WTC11 (cell line): ENCODE results near the gene PLPPR3. TPM values are rescaled to one million over a fixed set of nuclear protein-coding genes. Genes with fewer than 3 reads are reported as not detected.

ENCODE experiments used
- ATAC-seq: fragments of 200-7000 bp; cut with Tn5 transposase; 2 replicates; pipeline ENCODE4 v1.10.0; 2021; ENCODE audit warnings: mild to moderate bottlenecking, moderate library complexity
- CTCF ChIA-PET: fragments of 300-600 bp; sonication (Branson Sonifier 250); formaldehyde crosslinking; loops from one replicate; lab custom pipeline; 2021; ENCODE audit warnings: antibody characterized with exemption; lab: Charles Lee
- POLR2A ChIA-PET: fragments of 350-600 bp; sonication (Branson Sonifier 250); formaldehyde crosslinking; loops from one replicate; lab custom pipeline; 2021; ENCODE audit warnings: antibody characterized with exemption; lab: Charles Lee
- DNase-seq: peaks from one replicate; pipeline ENCODE4 v3.0.0; 2021; ENCODE audit warnings: low spot score
- H3K27ac Mint-ChIP-seq: 2 replicates; pipeline ENCODE4 v1.8.0; 2021; ENCODE audit warnings: mixed read lengths
- H3K27me3 Mint-ChIP-seq: 2 replicates; pipeline ENCODE4 v1.8.0; 2021; ENCODE audit warnings: low read depth, mild to moderate bottlenecking, moderate library complexity, mixed read lengths
- H3K36me3 Mint-ChIP-seq: 2 replicates; pipeline ENCODE4 v1.8.0; 2021; ENCODE audit warnings: mixed read lengths
- H3K4me1 Mint-ChIP-seq: 2 replicates; pipeline ENCODE4 v1.8.0; 2022; ENCODE audit warnings: mixed read lengths
- H3K4me3 Mint-ChIP-seq: 2 replicates; pipeline ENCODE4 v1.8.0; 2021; ENCODE audit warnings: mild to moderate bottlenecking, moderate library complexity, mixed read lengths
- H3K9me3 Mint-ChIP-seq: 2 replicates; pipeline ENCODE4 v1.8.0; 2021; ENCODE audit warnings: mixed read lengths
- CBFB ChIP-seq: sonication (generic); formaldehyde crosslinking; IDR thresholded peaks from 2 replicates; pipeline ENCODE4 v1.8.1; 2022; ENCODE audit warnings: mild to moderate bottlenecking, low read depth, missing genetic modification reagents
- FOXK1 ChIP-seq: sonication (generic); formaldehyde crosslinking; IDR thresholded peaks from 2 replicates; pipeline ENCODE4 v1.8.0; 2022; ENCODE audit warnings: mild to moderate bottlenecking, moderate library complexity, missing genetic modification reagents
- JAZF1 ChIP-seq: fragments of 250-450 bp; sonication (Bioruptor Pico); IDR thresholded peaks from 2 replicates; pipeline ENCODE4 v1.9.0; 2021; ENCODE audit warnings: moderate library complexity, mild to moderate bottlenecking, inconsistent platforms
- MXD4 ChIP-seq: fragments of 250-450 bp; sonication (Bioruptor Pico); IDR thresholded peaks from 2 replicates; pipeline ENCODE4 v1.8.0; 2021; ENCODE audit warnings: mild to moderate bottlenecking, moderate library complexity, borderline replicate concordance
- NFATC4 ChIP-seq: fragments of 250-450 bp; sonication (Bioruptor Pico); IDR thresholded peaks from 2 replicates; pipeline ENCODE4 v1.9.0; 2021; ENCODE audit warnings: mild to moderate bottlenecking
- NR1H2 ChIP-seq: sonication (generic); formaldehyde crosslinking; IDR thresholded peaks from 2 replicates; pipeline ENCODE4 v1.9.0; 2021; ENCODE audit warnings: mild to moderate bottlenecking, moderate library complexity, missing genetic modification reagents
- PRRX2 ChIP-seq: fragments of 250-450 bp; sonication (Bioruptor Pico); IDR thresholded peaks from 2 replicates; pipeline ENCODE4 v1.8.0; 2021; ENCODE audit warnings: mild to moderate bottlenecking
- RORB ChIP-seq: fragments of 250-450 bp; sonication (Bioruptor Pico); IDR thresholded peaks from 2 replicates; pipeline ENCODE4 v1.9.0; 2021; ENCODE audit warnings: mild to moderate bottlenecking
- total RNA-seq: library from RNA; stranded (reverse); gene quantifications from 3 replicates; pipeline ENCODE4 v1.2.3, GENCODE V29; 2021
- TF ChIP-seq, protein P1 (sequence below): sonication (generic); formaldehyde crosslinking; IDR thresholded peaks from 2 replicates; pipeline ENCODE4 v1.8.1; 2022; ENCODE audit warnings: low read depth, mild to moderate bottlenecking, moderate library complexity, missing genetic modification reagents, borderline replicate concordance
- TF ChIP-seq, protein P2 (sequence below): sonication (generic); formaldehyde crosslinking; IDR thresholded peaks from 2 replicates; pipeline ENCODE4 v1.8.0; 2022; ENCODE audit warnings: mild to moderate bottlenecking, missing genetic modification reagents
- TF ChIP-seq, protein P3 (sequence below): fragments of 250-450 bp; sonication (Bioruptor Pico); IDR thresholded peaks from 2 replicates; pipeline ENCODE4 v1.9.0; 2021; ENCODE audit warnings: moderate library complexity, mild to moderate bottlenecking, inconsistent platforms, borderline replicate concordance
- TF ChIP-seq, protein P4 (sequence below): fragments of 200-600 bp; IDR thresholded peaks from 2 replicates; pipeline ENCODE4 v1.8.0; 2022; ENCODE audit warnings: antibody characterized with exemption
- TF ChIP-seq, protein P5 (sequence below): sonication (generic); formaldehyde crosslinking; IDR thresholded peaks from 2 replicates; pipeline ENCODE4 v1.8.1; 2022; ENCODE audit warnings: missing genetic modification reagents, borderline replicate concordance
- TF ChIP-seq, protein P6 (sequence below): sonication (generic); formaldehyde crosslinking; IDR thresholded peaks from 2 replicates; pipeline ENCODE4 v1.8.0; 2022; ENCODE audit warnings: mild to moderate bottlenecking, missing genetic modification reagents
- TF ChIP-seq, protein P7 (sequence below): sonication (generic); formaldehyde crosslinking; IDR thresholded peaks from 2 replicates; pipeline ENCODE4 v1.8.1; 2023; ENCODE audit warnings: mild to moderate bottlenecking, missing genetic modification reagents, moderate library complexity

Gene PLPPR3
- total RNA-seq, 1 experiment from 2014 or later = 60.6 TPM

DNA sequence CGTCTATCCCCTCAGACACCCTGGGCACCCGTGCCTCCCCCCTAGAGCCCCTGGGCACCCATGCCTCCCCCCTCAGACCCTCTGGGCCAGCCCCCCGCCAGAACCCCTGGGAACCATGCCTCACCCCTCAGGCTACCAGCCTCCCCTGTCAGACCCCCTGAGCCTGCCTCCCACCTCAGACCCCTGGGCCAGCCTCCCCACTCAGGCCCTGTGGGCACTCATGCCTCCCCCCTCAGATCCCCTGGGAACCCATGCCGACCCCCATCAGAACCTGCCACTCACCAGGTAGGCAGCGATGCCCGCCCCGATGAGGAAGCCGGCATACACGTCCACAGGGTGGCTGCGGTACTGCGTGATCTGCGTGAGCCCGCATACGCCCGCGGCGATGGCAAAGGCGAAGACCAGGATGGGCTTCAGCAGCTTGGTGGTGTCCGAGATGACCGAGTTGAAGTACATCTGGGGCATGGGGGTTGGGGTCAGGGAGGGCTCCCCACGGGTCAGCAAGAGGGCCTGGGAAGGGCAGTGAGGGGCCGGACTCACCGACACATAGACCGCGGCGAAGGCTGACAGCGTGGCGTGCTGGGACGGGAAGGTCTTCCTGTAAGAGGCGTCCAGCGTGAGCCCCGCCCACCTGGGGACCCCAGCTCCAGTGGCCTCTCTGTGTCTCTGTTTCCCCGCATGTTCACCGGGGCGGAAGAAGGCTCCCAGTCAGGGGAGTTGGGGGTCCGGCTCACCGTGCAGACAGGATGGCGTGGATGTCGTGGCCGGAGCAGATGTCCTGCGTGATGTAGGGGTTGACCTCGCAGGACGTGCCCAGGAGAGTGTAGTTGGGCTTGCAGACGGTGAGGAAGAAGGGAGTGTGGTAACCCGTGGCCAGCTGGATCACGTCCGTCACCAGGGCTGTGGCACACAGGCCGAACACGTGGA lies 7.3 kb downstream of the PLPPR3 start:
- H3K9me3 Mint-ChIP-seq = peaks cover 5% of the 10 kb centered on the region
- no peak for DNase-seq
- TF ChIP-seq RORB (CRISPR knock-in tag) (no peak), MXD4 (CRISPR knock-in tag) (no peak), NFATC4 (CRISPR knock-in tag) (peak; percentile 17; the same call in 1 of the 2 replicates)
- TF ChIP-seq, all 79 proteins: peak for 1
- peaks cover 30% of the 10 kb centered on the region for H3K36me3 Mint-ChIP-seq
- peak overlapping the region; percentile 53; the same call in 1 of the 2 replicates for H3K27ac Mint-ChIP-seq
- no peak overlapping the region for H3K4me3 Mint-ChIP-seq
- H3K4me1 Mint-ChIP-seq = no peaks in the 10 kb centered on the region
- CTCF ChIA-PET = interaction anchor here (0.6 to 1.2 kb wide), 2 partner anchors 14 to 42 kb away, joined by 3 to 4 read pairs; no protein-coding TSS in a partner anchor
- POLR2A ChIA-PET = interaction anchor here (0.9 to 1.5 kb wide), 3 partner anchors 14 to 25 kb away, joined by 3 to 4 read pairs (median 3); no protein-coding TSS in a partner anchor
- no peaks in the 10 kb centered on the region for H3K27me3 Mint-ChIP-seq
- ATAC-seq = 0 out of 2 replicates have a peak, but pooled peaks have one; percentile 1

DNA sequence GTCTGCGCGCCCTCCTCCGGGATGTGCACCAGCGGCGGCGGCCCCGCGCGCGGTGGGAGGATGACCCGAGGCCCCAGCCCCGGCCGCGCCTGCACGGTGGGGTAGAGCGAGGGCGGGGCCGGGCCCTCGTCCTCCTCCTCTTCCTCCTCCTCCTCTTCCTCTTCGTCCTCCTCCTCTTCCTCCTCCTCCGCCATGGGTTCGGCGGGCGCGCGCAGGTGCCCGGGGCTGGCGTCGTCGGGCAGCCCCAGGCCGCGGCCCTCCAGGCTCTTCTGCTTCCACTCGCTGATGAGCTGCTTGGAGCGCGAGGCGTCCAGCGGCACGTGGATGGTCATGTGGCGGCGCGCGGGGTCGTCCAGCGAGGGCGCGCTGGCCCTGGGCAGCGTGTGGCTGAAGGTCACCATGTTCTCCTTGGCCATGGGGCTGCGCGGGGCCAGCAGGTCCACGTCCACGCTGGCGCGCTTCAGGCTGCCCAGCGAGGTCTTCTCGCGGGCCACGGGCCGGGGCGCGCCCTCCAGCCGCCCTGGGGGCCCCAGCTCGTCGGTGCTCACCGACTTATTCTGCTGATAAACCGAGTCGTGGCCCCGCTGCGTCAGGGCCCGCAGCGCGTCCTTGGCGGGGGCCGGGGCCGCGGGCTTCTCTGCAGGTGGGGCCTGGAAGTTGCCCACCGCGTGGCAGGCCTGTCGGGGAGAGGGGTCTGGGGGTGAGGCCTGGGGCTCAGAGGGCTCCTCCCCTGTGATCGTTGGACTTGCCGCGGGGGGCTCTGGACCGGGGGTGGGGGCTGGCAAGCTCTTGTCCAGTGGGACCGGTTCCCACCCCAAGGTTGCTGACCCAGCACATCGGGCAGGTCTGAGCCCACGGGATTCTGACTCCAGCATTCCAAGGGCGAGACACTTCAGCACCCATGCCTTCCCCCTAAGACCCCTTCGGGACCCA lies 8.3 kb downstream of the PLPPR3 start:
- Mint-ChIP-seq H3K9me3 (peaks cover 5% of the 10 kb centered on the region), H3K4me1 (no peaks in the 10 kb centered on the region), H3K36me3 (peaks cover 32% of the 10 kb centered on the region), H3K27ac (no peak overlapping the region), H3K27me3 (no peaks in the 10 kb centered on the region), H3K4me3 (no peak overlapping the region)
- peak; percentile 6 for ATAC-seq
- ChIA-PET POLR2A (interaction anchor here (0.8 to 1.5 kb wide), 3 partner anchors 9 to 14 kb away, joined by 4 read pairs; no protein-coding TSS in a partner anchor), CTCF (no interaction called here)
- no peak for DNase-seq
- TF ChIP-seq JAZF1 (CRISPR knock-in tag) (no peak), FOXK1 (CRISPR knock-in tag) (no peak), NR1H2 (CRISPR knock-in tag) (no peak), PRRX2 (CRISPR knock-in tag) (no peak), CBFB (CRISPR knock-in tag) (no peak)
- TF ChIP-seq, protein P1, sequence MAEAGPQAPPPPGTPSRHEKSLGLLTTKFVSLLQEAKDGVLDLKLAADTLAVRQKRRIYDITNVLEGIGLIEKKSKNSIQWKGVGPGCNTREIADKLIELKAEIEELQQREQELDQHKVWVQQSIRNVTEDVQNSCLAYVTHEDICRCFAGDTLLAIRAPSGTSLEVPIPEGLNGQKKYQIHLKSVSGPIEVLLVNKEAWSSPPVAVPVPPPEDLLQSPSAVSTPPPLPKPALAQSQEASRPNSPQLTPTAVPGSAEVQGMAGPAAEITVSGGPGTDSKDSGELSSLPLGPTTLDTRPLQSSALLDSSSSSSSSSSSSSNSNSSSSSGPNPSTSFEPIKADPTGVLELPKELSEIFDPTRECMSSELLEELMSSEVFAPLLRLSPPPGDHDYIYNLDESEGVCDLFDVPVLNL = no peak
- TF ChIP-seq, protein P2, sequence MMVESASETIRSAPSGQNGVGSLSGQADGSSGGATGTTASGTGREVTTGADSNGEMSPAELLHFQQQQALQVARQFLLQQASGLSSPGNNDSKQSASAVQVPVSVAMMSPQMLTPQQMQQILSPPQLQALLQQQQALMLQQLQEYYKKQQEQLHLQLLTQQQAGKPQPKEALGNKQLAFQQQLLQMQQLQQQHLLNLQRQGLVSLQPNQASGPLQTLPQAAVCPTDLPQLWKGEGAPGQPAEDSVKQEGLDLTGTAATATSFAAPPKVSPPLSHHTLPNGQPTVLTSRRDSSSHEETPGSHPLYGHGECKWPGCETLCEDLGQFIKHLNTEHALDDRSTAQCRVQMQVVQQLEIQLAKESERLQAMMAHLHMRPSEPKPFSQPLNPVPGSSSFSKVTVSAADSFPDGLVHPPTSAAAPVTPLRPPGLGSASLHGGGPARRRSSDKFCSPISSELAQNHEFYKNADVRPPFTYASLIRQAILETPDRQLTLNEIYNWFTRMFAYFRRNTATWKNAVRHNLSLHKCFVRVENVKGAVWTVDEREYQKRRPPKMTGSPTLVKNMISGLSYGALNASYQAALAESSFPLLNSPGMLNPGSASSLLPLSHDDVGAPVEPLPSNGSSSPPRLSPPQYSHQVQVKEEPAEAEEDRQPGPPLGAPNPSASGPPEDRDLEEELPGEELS = no peak
- TF ChIP-seq, protein P3, sequence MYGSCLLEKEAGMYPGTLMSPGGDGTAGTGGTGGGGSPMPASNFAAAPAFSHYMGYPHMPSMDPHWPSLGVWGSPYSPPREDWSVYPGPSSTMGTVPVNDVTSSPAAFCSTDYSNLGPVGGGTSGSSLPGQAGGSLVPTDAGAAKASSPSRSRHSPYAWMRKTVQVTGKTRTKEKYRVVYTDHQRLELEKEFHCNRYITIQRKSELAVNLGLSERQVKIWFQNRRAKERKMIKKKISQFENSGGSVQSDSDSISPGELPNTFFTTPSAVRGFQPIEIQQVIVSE (CRISPR knock-in tag) = no peak
- TF ChIP-seq, protein P4, sequence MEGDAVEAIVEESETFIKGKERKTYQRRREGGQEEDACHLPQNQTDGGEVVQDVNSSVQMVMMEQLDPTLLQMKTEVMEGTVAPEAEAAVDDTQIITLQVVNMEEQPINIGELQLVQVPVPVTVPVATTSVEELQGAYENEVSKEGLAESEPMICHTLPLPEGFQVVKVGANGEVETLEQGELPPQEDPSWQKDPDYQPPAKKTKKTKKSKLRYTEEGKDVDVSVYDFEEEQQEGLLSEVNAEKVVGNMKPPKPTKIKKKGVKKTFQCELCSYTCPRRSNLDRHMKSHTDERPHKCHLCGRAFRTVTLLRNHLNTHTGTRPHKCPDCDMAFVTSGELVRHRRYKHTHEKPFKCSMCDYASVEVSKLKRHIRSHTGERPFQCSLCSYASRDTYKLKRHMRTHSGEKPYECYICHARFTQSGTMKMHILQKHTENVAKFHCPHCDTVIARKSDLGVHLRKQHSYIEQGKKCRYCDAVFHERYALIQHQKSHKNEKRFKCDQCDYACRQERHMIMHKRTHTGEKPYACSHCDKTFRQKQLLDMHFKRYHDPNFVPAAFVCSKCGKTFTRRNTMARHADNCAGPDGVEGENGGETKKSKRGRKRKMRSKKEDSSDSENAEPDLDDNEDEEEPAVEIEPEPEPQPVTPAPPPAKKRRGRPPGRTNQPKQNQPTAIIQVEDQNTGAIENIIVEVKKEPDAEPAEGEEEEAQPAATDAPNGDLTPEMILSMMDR = no peak
- TF ChIP-seq, protein P5, sequence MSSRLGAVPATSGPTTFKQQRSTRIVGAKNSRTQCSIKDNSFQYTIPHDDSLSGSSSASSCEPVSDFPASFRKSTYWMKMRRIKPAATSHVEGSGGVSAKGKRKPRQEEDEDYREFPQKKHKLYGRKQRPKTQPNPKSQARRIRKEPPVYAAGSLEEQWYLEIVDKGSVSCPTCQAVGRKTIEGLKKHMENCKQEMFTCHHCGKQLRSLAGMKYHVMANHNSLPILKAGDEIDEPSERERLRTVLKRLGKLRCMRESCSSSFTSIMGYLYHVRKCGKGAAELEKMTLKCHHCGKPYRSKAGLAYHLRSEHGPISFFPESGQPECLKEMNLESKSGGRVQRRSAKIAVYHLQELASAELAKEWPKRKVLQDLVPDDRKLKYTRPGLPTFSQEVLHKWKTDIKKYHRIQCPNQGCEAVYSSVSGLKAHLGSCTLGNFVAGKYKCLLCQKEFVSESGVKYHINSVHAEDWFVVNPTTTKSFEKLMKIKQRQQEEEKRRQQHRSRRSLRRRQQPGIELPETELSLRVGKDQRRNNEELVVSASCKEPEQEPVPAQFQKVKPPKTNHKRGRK (CRISPR knock-in tag) = no peak
- TF ChIP-seq, protein P6, sequence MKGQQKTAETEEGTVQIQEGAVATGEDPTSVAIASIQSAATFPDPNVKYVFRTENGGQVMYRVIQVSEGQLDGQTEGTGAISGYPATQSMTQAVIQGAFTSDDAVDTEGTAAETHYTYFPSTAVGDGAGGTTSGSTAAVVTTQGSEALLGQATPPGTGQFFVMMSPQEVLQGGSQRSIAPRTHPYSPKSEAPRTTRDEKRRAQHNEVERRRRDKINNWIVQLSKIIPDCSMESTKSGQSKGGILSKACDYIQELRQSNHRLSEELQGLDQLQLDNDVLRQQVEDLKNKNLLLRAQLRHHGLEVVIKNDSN (CRISPR knock-in tag) = no peak
- TF ChIP-seq, protein P7, sequence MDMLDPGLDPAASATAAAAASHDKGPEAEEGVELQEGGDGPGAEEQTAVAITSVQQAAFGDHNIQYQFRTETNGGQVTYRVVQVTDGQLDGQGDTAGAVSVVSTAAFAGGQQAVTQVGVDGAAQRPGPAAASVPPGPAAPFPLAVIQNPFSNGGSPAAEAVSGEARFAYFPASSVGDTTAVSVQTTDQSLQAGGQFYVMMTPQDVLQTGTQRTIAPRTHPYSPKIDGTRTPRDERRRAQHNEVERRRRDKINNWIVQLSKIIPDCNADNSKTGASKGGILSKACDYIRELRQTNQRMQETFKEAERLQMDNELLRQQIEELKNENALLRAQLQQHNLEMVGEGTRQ = no peak
